Ovary (tissue), 3 donors: ENCODE measurements around the gene VEPH1.

Experiments
- CTCF ChIP-seq, 3 donors: fragments of 450-650 bp in 2 of 3; fragments of 200-600 bp in 1 of 3; IDR thresholded peaks; one replicate each; pipeline versions ENCODE4 v1.5.1 to v1.8.0; 2016 to 2022; ENCODE audit warnings: antibody characterized with exemption in 3 of 3, mild to moderate bottlenecking in 1 of 3
- EP300 ChIP-seq: sonication (generic); formaldehyde crosslinking; IDR thresholded peaks from one replicate; pipeline ENCODE4 v1.6.1; 2017; ENCODE audit warnings: antibody characterized with exemption
- POLR2A ChIP-seq: fragments of 450-650 bp; IDR thresholded peaks from one replicate; pipeline ENCODE4 v1.6.1; 2017; ENCODE audit warnings: antibody characterized with exemption, mild to moderate bottlenecking, moderate library complexity
- donor health status: DM: no; HTN: no; CAD: no.

GRCh38 chr3:157347577-157348303 lies 155.5 kb downstream of the VEPH1 start:
- TF ChIP-seq CTCF (IDR thresholded peaks at IDR 0.05) (no peak), EP300 (no peak), POLR2A (no peak)
